CD4-positive, alpha-beta T cell treated with Interleukin-4 for 4 hours (primary cell): ENCODE measurements around the gene TUBA4A.
A peak's percentile ranks its signal among the peaks of the same experiment; 100 is the strongest.
"Not testable (repeated sequence)": the region's sequence is repeated elsewhere in the genome, so short reads cannot be mapped to it uniquely, and the experiment has no call there.

Source experiments
- DNase-seq: peaks from one replicate; pipeline ENCODE4 v3.0.0-alpha.2; 2020

TUBA4A gene

GRCh38 chr2:219209236-219210195 lies 44.2 kb downstream of the TUBA4A start:
- no peak for DNase-seq

GRCh38 chr2:219207884-219208740 lies 45.6 kb downstream of the TUBA4A start:
- DNase-seq: no peak

DNA sequence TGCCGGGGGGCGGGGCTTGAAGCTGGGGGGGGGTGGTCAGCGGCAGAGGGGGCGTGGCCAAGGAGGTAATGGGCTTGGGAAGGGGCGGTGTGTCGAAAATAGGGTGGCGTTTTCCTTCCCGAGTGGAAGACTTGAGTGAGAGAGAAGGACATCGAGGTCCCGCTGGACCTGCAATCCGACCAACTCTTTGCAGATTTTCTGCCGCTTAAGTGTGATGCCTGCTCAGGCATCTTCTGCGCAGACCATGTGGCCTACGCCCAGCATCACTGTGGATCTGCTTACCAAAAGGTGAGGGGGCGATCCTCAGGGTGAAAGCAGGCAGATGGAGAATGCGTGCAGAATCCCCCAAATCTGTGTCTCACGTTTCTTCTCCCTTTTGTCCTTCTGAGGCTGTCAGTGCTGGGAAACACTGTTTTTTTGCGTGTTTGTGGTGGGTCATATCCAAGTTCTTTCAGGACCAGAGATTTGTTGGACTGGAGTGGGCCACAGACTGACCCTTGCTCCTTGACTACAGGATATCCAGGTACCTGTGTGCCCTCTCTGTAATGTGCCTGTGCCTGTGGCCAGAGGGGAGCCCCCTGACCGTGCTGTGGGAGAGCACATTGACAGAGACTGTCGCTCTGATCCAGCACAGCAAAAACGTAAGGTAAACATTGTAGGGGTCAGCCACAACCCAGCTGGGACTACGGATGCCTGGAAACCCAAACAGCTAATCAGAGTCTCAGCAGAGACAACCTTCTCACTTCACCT lies 46.4 kb downstream of the TUBA4A start:
- DNase-seq: no peak

DNA sequence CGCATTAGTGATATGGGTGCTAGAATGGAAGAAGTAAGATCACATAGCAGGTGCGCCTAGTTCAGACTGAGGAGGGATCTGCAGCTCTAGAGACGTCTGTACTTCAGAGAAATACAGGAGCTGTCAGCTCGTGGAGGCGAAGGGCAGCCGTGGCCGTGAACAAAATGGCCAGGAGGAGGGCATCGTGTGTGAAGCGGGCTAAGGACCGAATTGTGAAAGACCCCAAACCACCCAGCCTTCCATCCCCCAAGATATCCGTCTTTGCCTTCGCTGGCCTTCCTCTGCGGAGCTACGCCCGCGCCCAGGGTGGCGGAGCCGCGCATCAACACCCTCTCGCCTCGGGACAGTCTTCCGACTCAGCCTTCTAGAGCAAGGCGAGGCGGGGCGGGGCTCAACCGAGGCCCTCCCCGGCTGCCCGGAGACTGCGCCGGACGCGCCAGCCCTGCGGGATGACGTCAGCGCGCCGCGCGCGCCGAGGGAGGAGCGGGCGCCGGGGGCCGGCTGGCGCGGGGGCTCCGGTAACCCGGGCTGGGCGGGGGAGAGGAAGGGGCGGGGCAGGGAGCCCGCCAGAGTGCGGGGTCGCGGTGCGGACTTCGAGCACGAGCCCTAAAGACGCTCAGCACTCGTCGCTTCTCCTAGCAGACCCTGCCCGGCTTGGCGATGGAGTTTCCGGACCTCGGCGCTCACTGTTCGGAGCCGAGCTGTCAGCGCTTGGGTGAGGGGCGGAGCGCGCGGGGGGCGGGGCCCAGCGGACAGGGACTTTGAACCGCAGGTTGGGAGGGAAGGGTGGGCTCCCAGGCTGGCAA lies 47.2 kb downstream of the TUBA4A start, which contains the start of gene ZFAND2B:
ZFAND2B (plus strand) TSS at position 455 of the 806 bp plus-strand sequence; CDS start at position 661, 206 bp downstream.
- DNase-seq: peak; percentile 93

GRCh38 chr2:219205981-219206327 lies 47.8 kb downstream of the TUBA4A start:
- DNase-seq: no peak

- no peak for DNase-seq
Measured at GRCh38 chr2:219205165-219205538, 48.6 kb downstream of the TUBA4A start.

DNA sequence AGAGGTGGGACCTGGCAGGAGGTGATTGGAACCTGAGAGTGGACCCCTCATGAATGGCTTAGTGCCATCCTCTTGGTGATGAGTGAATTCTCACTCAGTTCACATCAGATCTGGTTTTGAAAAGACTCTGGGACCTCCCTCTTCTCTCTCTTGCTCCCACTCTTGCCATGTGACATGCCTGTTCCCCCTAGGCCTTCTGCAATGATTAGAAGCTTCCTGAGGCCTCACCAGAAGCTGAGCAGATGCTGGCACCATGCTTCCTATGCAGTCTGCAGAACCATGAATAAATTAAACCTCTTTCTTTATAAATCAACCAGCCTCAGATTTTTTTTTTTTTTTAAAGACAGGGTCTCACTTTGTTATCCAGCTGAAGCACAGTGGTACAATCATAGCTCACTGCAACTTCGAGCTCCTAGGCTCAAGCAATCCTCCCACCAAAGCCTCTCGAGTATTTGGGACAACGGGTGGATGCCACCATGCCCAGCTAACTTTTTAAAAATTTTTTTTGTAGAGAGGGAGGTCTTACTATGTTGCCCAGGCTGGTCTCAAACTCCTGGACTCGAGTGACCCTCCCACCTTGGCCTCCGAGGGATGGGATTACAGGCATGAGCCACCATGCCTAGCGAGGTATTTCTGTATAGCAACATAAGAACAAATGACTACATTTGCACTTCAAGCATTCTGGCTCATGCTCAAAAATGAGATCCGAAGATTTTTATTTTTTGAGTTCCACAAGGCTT lies 49.1 kb downstream of the TUBA4A start:
- no peak for DNase-seq

DNA sequence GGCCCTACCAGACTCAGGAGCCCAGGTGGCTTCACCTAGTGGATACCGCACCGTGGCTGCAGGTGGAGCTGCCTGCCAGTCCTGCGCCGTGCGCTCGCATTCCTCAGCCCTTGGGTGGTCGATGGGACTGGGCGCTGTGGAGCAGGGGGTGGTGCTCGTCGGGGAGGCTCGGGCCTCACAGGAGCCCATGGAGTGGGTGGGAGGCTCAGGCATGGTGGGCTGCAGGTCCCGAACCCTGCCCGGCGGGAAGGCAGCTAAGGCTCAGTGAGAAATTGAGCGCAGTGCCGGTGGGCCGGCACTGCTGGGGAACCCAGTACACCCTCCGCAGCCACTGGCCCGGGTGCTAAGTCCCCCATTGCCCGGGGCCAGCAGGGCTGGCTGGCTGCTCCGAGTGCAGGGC lies 52.4 kb downstream of the TUBA4A start:
- not testable (repeated sequence) for DNase-seq

- peak; percentile 33 for DNase-seq
Measured at GRCh38 chr2:219200502-219201326, 53.0 kb downstream of the TUBA4A start.
